A549 (cell line): Measurements from ENCODE around the gene EPC2.

ENCODE experiments used
- HDAC2 ChIP-seq: fragments of 200-600 bp; sonication (generic); IDR thresholded peaks from 2 replicates; pipeline ENCODE4 v1.6.1; 2016
- SMC3 ChIP-seq: fragments of >200 bp; sonication (Bioruptor Twin); formaldehyde crosslinking; IDR thresholded peaks from 3 replicates; pipeline ENCODE4 v1.6.1; 2018; ENCODE audit warnings: inconsistent platforms
- ZC3H11A ChIP-seq: fragments of 450-650 bp; IDR thresholded peaks from 2 replicates; pipeline ENCODE4 v1.6.1; 2014; ENCODE audit warnings: antibody characterized with exemption, mild to moderate bottlenecking
- TF ChIP-seq, protein P1 (sequence below): fragments of >200 bp; sonication (Bioruptor Twin); formaldehyde crosslinking; IDR thresholded peaks from 3 replicates; pipeline ENCODE4 v1.5.1; 2016

DNA sequence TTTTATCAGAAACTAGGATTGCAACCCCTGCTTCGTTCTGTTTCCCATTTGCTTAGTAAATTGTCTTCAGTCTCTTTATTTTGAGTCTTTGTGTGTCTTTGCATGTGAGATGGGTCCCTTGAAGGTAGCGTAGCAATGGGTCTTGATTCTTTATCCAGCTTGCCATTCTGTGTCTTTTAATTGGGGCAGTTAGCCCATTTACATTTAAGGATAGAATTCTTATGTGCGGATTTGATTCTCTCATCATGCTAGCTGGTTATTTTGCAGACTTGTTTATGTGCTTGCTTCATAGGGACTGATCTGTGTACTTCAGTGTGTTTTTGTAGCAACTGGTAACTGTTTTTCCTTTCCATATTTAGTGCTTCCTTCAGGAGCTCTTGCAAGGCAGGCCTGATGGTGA is 73.5 kb downstream of the EPC2 start:
- TF ChIP-seq, protein P1, sequence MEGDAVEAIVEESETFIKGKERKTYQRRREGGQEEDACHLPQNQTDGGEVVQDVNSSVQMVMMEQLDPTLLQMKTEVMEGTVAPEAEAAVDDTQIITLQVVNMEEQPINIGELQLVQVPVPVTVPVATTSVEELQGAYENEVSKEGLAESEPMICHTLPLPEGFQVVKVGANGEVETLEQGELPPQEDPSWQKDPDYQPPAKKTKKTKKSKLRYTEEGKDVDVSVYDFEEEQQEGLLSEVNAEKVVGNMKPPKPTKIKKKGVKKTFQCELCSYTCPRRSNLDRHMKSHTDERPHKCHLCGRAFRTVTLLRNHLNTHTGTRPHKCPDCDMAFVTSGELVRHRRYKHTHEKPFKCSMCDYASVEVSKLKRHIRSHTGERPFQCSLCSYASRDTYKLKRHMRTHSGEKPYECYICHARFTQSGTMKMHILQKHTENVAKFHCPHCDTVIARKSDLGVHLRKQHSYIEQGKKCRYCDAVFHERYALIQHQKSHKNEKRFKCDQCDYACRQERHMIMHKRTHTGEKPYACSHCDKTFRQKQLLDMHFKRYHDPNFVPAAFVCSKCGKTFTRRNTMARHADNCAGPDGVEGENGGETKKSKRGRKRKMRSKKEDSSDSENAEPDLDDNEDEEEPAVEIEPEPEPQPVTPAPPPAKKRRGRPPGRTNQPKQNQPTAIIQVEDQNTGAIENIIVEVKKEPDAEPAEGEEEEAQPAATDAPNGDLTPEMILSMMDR, result no peak
- TF ChIP-seq ZC3H11A, result no peak
- no peak for TF ChIP-seq HDAC2
- TF ChIP-seq SMC3, result no peak
